ENCODE data around the gene SDHB.
"Not testable (repeated sequence)": the region's sequence is repeated elsewhere in the genome, so short reads cannot be mapped to it uniquely, and the experiment has no call there.

The SDHB gene

GRCh38 chr1:17066361-17067068 lies 12.7 kb upstream of the SDHB start:
- Histone ChIP-seq H3K4me3 (ENCODE audit: low read depth, low read length) (no peak overlapping the region), H3K27ac (no peak overlapping the region), H3K27me3 (ENCODE audit: insufficient read depth, low read depth, severe bottlenecking) (no peaks in the 10 kb centered on the region), H3K36me3 (no peaks in the 10 kb centered on the region), H3K9me3 (ENCODE audit: severe bottlenecking) (peaks cover 9% of the 10 kb centered on the region)
- DNase-seq: no peak
- no peak for TF ChIP-seq CTCF (IDR thresholded peaks at IDR 0.05; ENCODE audit: low read depth, low read length)

GRCh38 chr1:17065666-17066065 lies 11.8 kb upstream of the SDHB start:
- Histone ChIP-seq H3K4me3 (ENCODE audit: low read depth, low read length) (no peak overlapping the region), H3K27me3 (ENCODE audit: insufficient read depth, low read depth, severe bottlenecking) (no peaks in the 10 kb centered on the region), H3K36me3 (no peaks in the 10 kb centered on the region), H3K27ac (no peak overlapping the region), H3K9me3 (ENCODE audit: severe bottlenecking) (peaks cover 9% of the 10 kb centered on the region)
- DNase-seq: no peak
- no peak for TF ChIP-seq CTCF (IDR thresholded peaks at IDR 0.05; ENCODE audit: low read depth, low read length)

GRCh38 chr1:17062751-17063150 lies 8.9 kb upstream of the SDHB start:
- not testable (repeated sequence) for DNase-seq; H3K27ac ChIP-seq; H3K4me3 ChIP-seq (ENCODE audit: low read depth, low read length); H3K9me3 ChIP-seq (ENCODE audit: severe bottlenecking); H3K27me3 ChIP-seq (ENCODE audit: insufficient read depth, low read depth, severe bottlenecking); H3K36me3 ChIP-seq

GRCh38 chr1:17061892-17062291 lies 8.1 kb upstream of the SDHB start:
- Histone ChIP-seq H3K9me3 (ENCODE audit: severe bottlenecking) (peaks cover 9% of the 10 kb centered on the region), H3K27ac (no peak overlapping the region), H3K36me3 (no peaks in the 10 kb centered on the region), H3K4me3 (ENCODE audit: low read depth, low read length) (no peak overlapping the region), H3K27me3 (ENCODE audit: insufficient read depth, low read depth, severe bottlenecking) (no peaks in the 10 kb centered on the region)
- no peak for DNase-seq
- no peak for TF ChIP-seq CTCF (IDR thresholded peaks at IDR 0.05; ENCODE audit: low read depth, low read length)

GRCh38 chr1:17061486-17061885 lies 7.7 kb upstream of the SDHB start:
- DNase-seq: no peak
- no peak overlapping the region for H3K27ac ChIP-seq
- no peak for TF ChIP-seq CTCF (IDR thresholded peaks at IDR 0.05; ENCODE audit: low read depth, low read length)
- no peaks in the 10 kb centered on the region for H3K36me3 ChIP-seq
- H3K27me3 ChIP-seq (ENCODE audit: insufficient read depth, low read depth, severe bottlenecking): no peaks in the 10 kb centered on the region
- no peak overlapping the region for H3K4me3 ChIP-seq (ENCODE audit: low read depth, low read length)
- H3K9me3 ChIP-seq (ENCODE audit: severe bottlenecking): peaks cover 9% of the 10 kb centered on the region

GRCh38 chr1:17060306-17060749 lies 6.5 kb upstream of the SDHB start:
- H3K27ac ChIP-seq: peak overlapping the region; percentile 5; the same call in 1 of the 2 replicates
- no peak for DNase-seq
- no peak for TF ChIP-seq CTCF (IDR thresholded peaks at IDR 0.05; ENCODE audit: low read depth, low read length)
- no peak overlapping the region for H3K4me3 ChIP-seq (ENCODE audit: low read depth, low read length)
- no peaks in the 10 kb centered on the region for H3K36me3 ChIP-seq
- H3K9me3 ChIP-seq (ENCODE audit: severe bottlenecking): peaks cover 6% of the 10 kb centered on the region
- no peaks in the 10 kb centered on the region for H3K27me3 ChIP-seq (ENCODE audit: insufficient read depth, low read depth, severe bottlenecking)
